Omental fat pad (tissue), 4 donors: ENCODE results near the gene RUNX1. TPM values are rescaled to one million over a fixed set of nuclear protein-coding genes. Genes with fewer than 3 reads are reported as not detected.

Source experiments
- ATAC-seq: fragments of 150-250 bp; one replicate; pipeline ENCODE4 v1.9.1; 2016; ENCODE audit warnings: mild to moderate bottlenecking, moderate library complexity; ENCODE audit not compliant: low FRiP score
- DNase-seq: peaks from one replicate; pipeline ENCODE4 v3.0.0-alpha.2; 2019; ENCODE audit warnings: low spot score
- CTCF ChIP-seq, 3 donors: fragments of 450-650 bp; IDR thresholded peaks; one replicate each; pipeline ENCODE4 v1.5.1; 2016 to 2017; ENCODE audit warnings: antibody characterized with exemption in 3 of 3, mild to moderate bottlenecking in 3 of 3, moderate library complexity in 2 of 3
- total RNA-seq, 4 donors: library from RNA; depleted of rRNA; stranded (reverse); fragments of >200 nt; gene quantifications; one replicate each; pipeline ENCODE4 v1.1.0, GENCODE V29; 2016

RUNX1 gene
- total RNA-seq, 4 donors from 2014 or later, result 21.1 to 75.9 (median 30.2) TPM

DNA sequence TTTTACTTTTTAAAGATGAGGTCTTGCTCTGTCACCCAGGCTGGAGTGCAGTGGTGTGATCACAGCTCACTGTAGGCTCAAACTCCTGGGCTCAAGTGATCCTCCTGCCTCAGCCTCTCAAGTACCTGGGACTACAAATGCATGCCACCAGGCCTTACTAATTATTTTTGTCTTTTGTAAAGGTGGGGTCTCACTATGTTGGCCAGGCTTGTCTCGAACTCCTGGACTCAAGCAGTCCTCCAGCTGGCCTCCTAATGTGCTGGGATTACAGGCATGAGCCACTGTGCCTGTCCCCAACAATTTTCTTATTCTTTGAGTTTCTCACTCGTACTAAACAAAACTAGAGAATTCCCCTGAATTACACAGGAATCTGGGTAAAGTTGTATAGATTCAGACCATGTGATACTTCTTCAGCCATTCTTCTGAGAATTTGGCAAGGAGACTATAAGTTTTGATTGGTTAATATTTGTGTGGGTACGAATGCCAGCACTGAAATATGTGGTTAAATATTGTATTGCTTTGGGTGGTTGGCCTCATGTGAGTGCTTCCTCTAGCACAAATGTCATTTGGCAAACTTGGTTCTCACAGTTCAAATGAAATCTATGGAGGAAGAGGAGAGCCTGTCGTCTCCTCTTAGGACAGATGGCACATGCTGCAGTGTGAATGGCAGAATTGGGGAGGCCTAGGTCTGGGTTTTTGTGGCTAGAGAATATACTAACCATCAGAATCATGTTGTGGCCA, 104.9 kb downstream of the RUNX1 start:
- DNase-seq (no peak), ATAC-seq (no peak)
- no peak for TF ChIP-seq CTCF (IDR thresholded peaks at IDR 0.05)

- no peak for TF ChIP-seq CTCF (IDR thresholded peaks at IDR 0.05)
These were observed 106.2 kb downstream of the RUNX1 start for GRCh38 chr21:34942911-34943310.

GRCh38 chr21:34941162-34941561, 107.9 kb downstream of the RUNX1 start:
- TF ChIP-seq CTCF (IDR thresholded peaks at IDR 0.05), result no peak
- no peak for DNase-seq
- no peak for ATAC-seq

More at GRCh38 chr21:34942911-34943310, 106.2 kb downstream of the RUNX1 start:
- no peak for DNase-seq
- ATAC-seq, result no peak

DNA sequence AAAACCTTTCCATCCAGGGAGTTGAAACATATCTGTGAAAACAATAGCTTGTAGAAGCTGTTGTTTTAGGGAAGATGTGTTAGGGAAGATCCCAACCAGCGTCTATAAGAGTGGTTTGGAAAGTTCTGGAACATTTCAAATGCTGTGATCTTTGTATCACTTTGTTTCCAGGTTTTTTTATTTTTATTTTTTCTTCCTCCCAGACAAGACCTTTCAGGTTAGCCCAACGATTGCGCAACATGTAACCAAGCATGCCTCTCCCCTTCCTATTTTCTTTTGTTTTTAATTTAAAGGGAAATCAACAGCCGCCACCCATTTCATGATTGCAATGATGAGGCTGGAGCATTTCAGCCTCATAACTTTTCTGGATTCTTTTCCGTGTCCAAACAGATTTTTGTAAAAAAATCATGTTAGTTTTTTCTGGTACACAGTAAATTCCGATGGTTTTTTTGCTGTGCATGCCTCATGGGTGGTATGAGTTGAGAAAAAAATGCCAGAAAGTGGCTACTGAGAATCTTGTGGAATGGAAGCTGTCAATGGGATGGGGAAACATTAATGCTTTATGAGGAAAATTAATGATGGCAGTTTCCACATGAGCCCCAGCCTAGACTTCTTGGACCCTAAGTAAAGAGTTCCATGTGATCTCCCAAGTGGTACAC, 109.3 kb downstream of the RUNX1 start:
- no peak for TF ChIP-seq CTCF (IDR thresholded peaks at IDR 0.05)
- ATAC-seq (no peak), DNase-seq (no peak)

DNA sequence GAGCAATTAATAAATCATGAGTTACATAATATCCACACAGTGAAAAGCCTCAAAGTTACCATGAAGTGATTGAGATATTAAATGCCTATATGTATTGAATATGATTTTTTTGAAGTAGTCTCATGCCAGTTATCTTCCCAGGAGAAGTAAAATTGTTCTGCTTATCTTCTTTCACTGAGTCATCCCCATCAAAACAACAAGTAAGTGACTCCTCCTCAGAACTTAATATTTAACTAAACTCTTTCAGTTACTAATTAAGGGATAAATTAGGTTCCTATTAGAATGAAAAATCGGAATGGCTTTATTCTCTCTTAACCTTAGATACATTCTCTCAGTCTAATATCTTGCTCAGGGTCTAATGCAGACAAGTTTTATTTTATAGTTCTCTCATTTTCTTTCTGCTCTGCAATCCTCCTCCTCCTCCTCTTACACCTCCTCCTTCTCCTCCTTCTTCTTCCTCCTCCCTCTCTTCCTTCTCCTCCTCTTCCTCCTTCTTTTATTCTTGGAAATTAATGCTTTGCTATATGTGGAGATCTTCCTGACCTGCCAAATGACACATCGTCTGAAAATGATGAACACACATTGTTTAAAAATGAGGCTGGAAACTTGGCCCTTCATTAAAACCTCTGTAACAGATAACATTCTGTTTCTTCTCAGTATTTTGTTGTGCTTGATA, 110.9 kb downstream of the RUNX1 start:
- no peak for DNase-seq
- no peak for TF ChIP-seq CTCF (IDR thresholded peaks at IDR 0.05)
- no peak for ATAC-seq

DNA sequence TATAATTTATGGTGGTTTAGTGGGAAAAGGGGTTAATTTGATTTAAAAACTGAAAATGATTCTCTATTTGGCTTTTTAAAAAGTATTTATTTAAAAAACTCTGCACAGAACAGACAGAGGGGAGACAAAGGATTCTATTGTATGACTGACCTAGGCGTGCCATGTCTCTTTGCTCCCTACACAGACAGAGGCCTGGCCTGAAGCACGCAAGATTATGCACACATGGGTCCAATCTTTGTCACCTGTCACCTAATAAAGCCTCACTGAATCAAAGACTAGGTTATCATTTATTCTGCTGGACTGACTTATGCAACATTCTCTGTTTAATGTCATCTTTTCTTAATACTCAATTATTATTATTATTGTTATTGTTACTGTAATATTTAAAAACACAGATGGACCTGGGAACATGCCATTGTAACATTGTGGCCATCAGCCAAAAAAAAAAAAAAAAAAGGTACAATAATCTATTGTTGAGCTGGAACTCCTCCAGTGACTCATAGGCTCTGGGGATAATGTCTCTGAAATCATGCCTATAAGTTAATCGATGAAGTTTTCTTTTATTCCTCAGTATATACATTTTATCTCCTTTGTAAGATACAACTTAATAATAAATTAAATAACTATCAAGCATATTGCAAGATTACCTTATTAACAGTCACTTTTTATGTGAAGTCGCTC, 112.1 kb downstream of the RUNX1 start:
- no peak for DNase-seq
- ATAC-seq, result no peak
- no peak for TF ChIP-seq CTCF (IDR thresholded peaks at IDR 0.05)
